ENCODE measurements around the gene ADAT2. TPM values are rescaled to one million over a fixed set of nuclear protein-coding genes. Genes with fewer than 3 reads are reported as not detected.

Gene ADAT2
- total RNA-seq, 1 experiment from 2014 or later: 18.4 TPM

DNA sequence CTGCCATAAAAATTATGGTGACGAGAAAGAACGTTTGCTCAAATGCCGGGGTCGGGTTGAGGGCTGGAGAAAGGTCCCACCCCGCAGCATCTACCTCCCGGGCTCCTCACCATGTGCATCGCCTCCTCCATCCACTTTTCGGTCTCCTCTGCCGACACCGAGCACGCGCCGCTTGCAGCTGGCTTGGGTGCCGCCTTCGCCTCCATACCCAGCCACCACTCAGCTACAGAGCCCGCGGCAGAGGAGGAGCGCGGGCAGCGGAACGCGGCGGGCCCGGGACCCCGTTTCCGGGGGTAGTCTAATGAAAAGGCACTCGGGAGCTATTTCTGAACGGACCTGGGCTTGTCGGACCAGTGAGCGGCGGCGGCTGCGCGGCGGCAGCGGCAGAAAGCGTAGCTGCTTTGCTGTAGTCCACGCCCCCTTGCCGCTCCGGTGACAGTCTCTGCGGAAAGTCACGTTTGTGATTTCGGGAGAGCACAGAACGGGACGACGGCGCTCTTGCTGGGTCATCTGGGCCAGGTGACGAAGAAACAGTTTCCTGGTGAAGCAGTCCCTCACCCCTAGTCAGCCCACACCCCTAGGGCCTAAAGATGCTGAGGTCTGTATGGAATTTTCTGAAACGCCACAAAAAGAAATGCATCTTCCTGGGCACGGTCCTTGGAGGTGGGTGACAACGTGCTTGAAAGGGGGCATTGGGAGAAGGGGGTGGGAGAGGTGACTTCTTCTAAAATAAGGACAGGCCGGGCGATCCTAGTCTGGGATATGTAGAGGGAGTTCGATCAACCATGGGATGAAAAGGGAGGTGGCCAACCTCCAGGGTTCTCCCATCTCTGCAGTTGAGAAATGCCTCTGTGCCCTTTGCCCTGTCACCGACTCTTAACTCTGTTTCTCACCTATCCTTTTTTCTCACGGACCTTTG, at the start of gene ADAT2, which contains the start of gene PEX3 (continued):
- TF ChIP-seq TCF7L2 (IDR thresholded peaks at IDR 0.05; ENCODE audit: borderline replicate concordance, extremely low read depth, insufficient read depth, insufficient read length) (peak; percentile 86), CBX3 (IDR thresholded peaks at IDR 0.05; ENCODE audit: low read depth) (peak; percentile 100), SRF (IDR thresholded peaks at IDR 0.05; ENCODE audit: low read depth) (peak; percentile 88), POLR2AphosphoS5 (IDR thresholded peaks at IDR 0.05; ENCODE audit: low read depth, low read length) (peak; percentile 79), ELF1 (IDR thresholded peaks at IDR 0.05; ENCODE audit: borderline replicate concordance, low read depth) (peak; percentile 48; the same call in 1 of the 2 replicates), JUND (IDR thresholded peaks at IDR 0.05) (peak; percentile 54; the same call in 1 of the 2 replicates), ZFX (IDR thresholded peaks at IDR 0.05) (no peak; the same call in 1 of the 2 replicates)
- TF ChIP-seq, protein P1, sequence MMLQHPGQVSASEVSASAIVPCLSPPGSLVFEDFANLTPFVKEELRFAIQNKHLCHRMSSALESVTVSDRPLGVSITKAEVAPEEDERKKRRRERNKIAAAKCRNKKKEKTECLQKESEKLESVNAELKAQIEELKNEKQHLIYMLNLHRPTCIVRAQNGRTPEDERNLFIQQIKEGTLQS (IDR thresholded peaks at IDR 0.05): no peak; the same call in 1 of the 2 replicates

DNA sequence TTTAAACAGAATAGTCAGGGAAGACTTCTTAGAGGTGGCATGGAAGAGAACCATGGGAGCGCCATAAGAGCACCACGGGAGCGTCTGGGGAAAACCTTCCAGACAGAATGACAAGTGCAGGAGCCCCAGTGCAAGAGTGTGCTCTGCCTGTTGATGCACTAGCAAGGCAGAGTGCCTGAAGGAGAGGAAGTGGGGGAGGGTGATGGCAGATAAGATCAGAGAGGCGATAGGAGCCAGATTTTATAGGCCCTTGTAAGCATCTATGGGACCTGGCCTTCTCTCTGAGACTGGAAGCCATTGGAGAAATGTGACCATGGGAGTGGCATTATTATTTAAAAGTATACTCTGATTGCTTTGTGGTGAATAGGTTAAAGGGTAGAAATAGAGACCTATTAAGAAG, 47.9 kb upstream of the ADAT2 start:
- POLR2A ChIA-PET: no interaction called here
- BruUV-seq (replicated peaks): no TSS peak
- intact Hi-C loops (cut with micrococcal nuclease): no loop called here

More for the DNA sequence above, 47.9 kb upstream of the ADAT2 start:
- Histone ChIP-seq H3K9ac (ENCODE audit: low read length) (no peak overlapping the region), H3K4me1 (ENCODE audit: control insufficient read depth in 1 of 2, insufficient read depth in 2 of 2, low read length in 2 of 2) (no peaks in the 10 kb centered on the region), H3K79me2 (ENCODE audit: insufficient read depth, low read length) (no peaks in the 10 kb centered on the region; the same call in 1 of the 2 replicates), H3K4me3 (replicated peaks in 1 of 2; ENCODE audit: low read depth in 1 of 2, low read length in 2 of 2) (no peak overlapping the region), H3K27me3 (ENCODE audit: insufficient read depth, low read length) (no peaks in the 10 kb centered on the region), H3K36me3 (ENCODE audit: control insufficient read depth in 1 of 2, insufficient read depth in 2 of 2, low read length in 2 of 2) (peaks cover 39 to 57% of the 10 kb centered on the region in 2 experiments), H3K27ac (ENCODE audit: low read depth, low read length) (no peak overlapping the region), H3K9me2 (ENCODE audit: insufficient read depth) (no peaks in the 10 kb centered on the region), H3K9me3 (ENCODE audit: control insufficient read depth in 1 of 2, insufficient read depth in 1 of 2, low read depth in 1 of 2, low read length in 2 of 2) (no peaks in the 10 kb centered on the region), H4K20me1 (ENCODE audit: insufficient read depth) (0 out of 2 replicates have a peak, but pooled peaks cover 3% of the 10 kb centered on the region), H3K4me2 (ENCODE audit: low read length) (no peak overlapping the region), H2AFZ (ENCODE audit: low read depth, low read length, poor library complexity, severe bottlenecking) (no peak overlapping the region)
- ChIA-PET RAD21 (ENCODE audit: low non-redundant PET in 1 of 2, low total read pairs in 2 of 2, uncharacterized antibody in 2 of 2, unreplicated experiment in 2 of 2) (no interaction called here), CTCF (no interaction called here)
- ATAC-seq: no peak
- DNase-seq (ENCODE audit: low read depth, low spot score): no peak
- TF ChIP-seq CBX3 (IDR thresholded peaks at IDR 0.05; ENCODE audit: low read depth): no peak
- no peak for TF ChIP-seq EGR1 (IDR thresholded peaks at IDR 0.05; ENCODE audit: low read depth)
- no peak for TF ChIP-seq SIN3A (IDR thresholded peaks at IDR 0.05; ENCODE audit: low read depth)
- TF ChIP-seq, protein P2, sequence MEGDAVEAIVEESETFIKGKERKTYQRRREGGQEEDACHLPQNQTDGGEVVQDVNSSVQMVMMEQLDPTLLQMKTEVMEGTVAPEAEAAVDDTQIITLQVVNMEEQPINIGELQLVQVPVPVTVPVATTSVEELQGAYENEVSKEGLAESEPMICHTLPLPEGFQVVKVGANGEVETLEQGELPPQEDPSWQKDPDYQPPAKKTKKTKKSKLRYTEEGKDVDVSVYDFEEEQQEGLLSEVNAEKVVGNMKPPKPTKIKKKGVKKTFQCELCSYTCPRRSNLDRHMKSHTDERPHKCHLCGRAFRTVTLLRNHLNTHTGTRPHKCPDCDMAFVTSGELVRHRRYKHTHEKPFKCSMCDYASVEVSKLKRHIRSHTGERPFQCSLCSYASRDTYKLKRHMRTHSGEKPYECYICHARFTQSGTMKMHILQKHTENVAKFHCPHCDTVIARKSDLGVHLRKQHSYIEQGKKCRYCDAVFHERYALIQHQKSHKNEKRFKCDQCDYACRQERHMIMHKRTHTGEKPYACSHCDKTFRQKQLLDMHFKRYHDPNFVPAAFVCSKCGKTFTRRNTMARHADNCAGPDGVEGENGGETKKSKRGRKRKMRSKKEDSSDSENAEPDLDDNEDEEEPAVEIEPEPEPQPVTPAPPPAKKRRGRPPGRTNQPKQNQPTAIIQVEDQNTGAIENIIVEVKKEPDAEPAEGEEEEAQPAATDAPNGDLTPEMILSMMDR (IDR thresholded peaks at IDR 0.05 in 2 of 3, conservative IDR thresholded peaks at IDR 0.05 in 1 of 3; ENCODE audit: borderline replicate concordance in 1 of 3, insufficient read depth in 1 of 3, low read depth in 2 of 3, low read length in 2 of 3): no peak
- no peak for TF ChIP-seq POLR2AphosphoS5 (IDR thresholded peaks at IDR 0.05; ENCODE audit: low read depth, low read length)
- TF ChIP-seq ZNF274 (IDR thresholded peaks at IDR 0.05; ENCODE audit: low read depth, low read length): no peak
- TF ChIP-seq, protein P1 (IDR thresholded peaks at IDR 0.05): no peak
- TF ChIP-seq CEBPB (IDR thresholded peaks at IDR 0.05; ENCODE audit: low read depth): no peak
- TF ChIP-seq, protein P3, sequence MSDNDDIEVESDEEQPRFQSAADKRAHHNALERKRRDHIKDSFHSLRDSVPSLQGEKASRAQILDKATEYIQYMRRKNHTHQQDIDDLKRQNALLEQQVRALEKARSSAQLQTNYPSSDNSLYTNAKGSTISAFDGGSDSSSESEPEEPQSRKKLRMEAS (IDR thresholded peaks at IDR 0.05): no peak
- TF ChIP-seq EZH2 (IDR thresholded peaks at IDR 0.05): no peak
- no peak for TF ChIP-seq ZFX (IDR thresholded peaks at IDR 0.05)
- no peak for TF ChIP-seq SP1 (IDR thresholded peaks at IDR 0.05; ENCODE audit: low read depth)
- TF ChIP-seq ELF1 (IDR thresholded peaks at IDR 0.05; ENCODE audit: borderline replicate concordance, low read depth): no peak
- TF ChIP-seq RAD21 (IDR thresholded peaks at IDR 0.05; ENCODE audit: low read depth): no peak

All from HCT116 (cell line).